ENCODE data around the gene NKX1-1. TPM values are rescaled to one million over a fixed set of nuclear protein-coding genes. Genes with fewer than 3 reads are reported as not detected.

NKX1-1 gene
- polyA plus RNA-seq, 1 experiment, result not detected

DNA sequence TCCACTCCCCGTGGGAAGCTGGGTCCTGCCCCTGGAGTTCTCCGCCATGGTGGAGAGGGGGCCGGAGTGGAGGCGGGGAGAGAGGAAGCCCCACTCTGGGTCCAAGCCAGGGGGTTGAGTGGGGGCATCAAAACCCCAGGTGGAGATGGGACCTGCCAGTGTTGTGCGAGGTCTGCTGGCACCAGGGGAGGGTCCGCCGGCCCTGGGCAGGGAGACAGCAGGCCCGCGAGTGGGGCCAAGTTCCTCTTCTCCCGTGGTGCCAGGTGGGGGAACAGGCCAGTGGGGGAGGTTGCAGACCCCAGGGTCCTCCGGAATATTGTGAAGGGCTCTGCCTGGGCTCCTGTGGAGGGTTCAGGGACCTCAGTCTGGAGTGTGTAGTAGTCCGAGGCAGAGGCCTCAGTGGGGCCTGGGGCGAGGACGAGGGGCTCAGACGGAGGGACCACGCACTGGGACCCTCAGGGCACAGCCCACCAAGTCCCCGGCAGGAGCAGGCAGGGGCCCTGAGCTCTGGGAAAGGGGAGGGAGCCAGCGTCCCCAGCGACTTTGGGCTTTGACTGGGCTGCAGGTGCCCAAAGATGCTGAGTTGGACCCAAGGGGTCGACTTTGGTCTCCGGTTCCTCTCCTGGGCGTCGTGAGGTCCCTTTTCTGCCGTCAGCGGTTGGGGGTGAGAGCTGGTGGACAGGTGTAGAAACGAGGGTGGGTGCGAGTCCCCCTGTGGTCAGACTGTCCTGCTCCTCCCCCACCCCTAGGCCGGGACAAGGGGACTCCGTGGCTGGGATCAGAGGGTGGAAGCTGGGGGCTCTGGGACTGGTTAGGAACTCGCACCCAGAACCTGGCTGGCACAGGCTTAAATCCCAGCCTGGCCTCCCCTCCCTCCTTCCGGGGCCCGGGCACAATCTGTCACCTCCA, 43.8 kb upstream of the NKX1-1 start:
- CTCF ChIA-PET, result no interaction called here
- no peaks in the 10 kb centered on the region for H3K36me3 ChIP-seq (ENCODE audit: control insufficient read depth, insufficient read depth, low read length)

DNA sequence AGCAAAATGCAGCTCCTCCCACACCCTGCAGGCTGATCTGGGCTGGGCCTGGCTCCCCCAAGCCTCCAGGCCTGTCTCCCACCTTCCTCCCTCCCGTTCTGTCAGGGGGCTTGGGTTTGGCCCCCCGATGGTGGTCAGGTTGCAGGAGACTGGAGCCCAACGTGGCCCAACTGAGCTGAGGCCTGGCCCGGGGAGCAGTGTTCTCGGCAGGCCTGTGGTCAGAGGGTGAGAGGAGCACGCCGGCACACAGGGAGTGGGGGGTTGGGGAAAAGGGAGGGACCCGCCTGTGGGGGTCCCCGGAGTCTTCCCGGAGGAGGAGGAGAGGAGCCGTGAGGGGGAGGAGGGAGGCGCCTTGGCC, 43.2 kb upstream of the NKX1-1 start:
- H3K27me3 ChIP-seq (ENCODE audit: control insufficient read depth, insufficient read depth, low read length), result no peaks in the 10 kb centered on the region
- ChIA-PET CTCF (no interaction called here), POLR2A (no interaction called here)
- H3K36me3 ChIP-seq (ENCODE audit: control insufficient read depth, insufficient read depth, low read length), result no peaks in the 10 kb centered on the region
- no peak for DNase-seq (ENCODE audit: low read depth)
- TF ChIP-seq, protein P1, sequence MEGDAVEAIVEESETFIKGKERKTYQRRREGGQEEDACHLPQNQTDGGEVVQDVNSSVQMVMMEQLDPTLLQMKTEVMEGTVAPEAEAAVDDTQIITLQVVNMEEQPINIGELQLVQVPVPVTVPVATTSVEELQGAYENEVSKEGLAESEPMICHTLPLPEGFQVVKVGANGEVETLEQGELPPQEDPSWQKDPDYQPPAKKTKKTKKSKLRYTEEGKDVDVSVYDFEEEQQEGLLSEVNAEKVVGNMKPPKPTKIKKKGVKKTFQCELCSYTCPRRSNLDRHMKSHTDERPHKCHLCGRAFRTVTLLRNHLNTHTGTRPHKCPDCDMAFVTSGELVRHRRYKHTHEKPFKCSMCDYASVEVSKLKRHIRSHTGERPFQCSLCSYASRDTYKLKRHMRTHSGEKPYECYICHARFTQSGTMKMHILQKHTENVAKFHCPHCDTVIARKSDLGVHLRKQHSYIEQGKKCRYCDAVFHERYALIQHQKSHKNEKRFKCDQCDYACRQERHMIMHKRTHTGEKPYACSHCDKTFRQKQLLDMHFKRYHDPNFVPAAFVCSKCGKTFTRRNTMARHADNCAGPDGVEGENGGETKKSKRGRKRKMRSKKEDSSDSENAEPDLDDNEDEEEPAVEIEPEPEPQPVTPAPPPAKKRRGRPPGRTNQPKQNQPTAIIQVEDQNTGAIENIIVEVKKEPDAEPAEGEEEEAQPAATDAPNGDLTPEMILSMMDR (IDR thresholded peaks at IDR 0.05; ENCODE audit: insufficient read depth, low read depth, low read length), result no peak
- H3K4me3 ChIP-seq (ENCODE audit: low read depth, low read length), result no peak overlapping the region

More for the DNA sequence above, 43.8 kb upstream of the NKX1-1 start:
- H3K27me3 ChIP-seq (ENCODE audit: control insufficient read depth, insufficient read depth, low read length), result no peaks in the 10 kb centered on the region
- TF ChIP-seq, protein P1 (IDR thresholded peaks at IDR 0.05; ENCODE audit: insufficient read depth, low read depth, low read length), result no peak
- no peak overlapping the region for H3K4me3 ChIP-seq (ENCODE audit: low read depth, low read length)
- POLR2A ChIA-PET, result no interaction called here
- DNase-seq (ENCODE audit: low read depth), result no peak

DNA sequence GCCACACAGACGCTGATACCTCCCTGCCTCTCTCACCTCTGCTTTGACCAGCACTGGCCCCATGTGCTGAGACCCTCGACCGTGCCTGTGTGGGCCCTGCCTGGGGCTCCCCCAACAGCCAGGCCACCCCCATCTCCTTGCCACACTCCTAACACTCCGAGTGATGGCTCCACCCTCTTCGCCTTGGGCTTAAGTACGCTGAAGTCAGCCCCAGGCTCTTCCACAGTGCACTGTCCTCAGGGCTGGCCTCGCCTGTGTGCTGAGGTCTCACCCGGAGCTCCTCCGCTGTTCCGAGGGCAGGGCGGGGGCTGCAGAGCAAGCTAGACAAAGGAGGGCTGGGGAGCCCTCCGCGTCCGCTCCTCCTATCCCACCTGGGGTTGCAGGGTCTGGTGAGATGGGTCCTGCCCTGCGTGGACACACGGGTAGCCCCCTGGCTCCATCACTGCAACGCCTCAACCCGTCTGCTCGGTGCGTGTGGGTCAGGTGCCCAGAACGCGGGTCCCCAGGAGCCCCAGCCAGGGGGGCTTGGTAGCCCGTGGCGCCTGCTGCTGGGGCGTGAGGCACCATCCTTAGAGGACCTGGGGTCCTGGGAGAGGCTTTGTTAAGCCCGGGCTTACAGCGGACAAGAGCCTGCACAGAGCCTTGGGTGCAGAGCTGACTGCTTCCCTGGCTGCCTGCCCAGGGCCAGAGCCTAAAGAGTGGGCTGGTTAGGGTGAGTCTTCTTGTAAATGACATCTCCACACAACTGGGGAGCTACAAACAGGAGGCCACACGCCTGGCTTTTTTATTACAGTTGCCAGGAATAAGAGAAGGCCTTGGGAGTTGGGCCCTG, 42.6 kb upstream of the NKX1-1 start:
- TF ChIP-seq, protein P1 (IDR thresholded peaks at IDR 0.05; ENCODE audit: insufficient read depth, low read depth, low read length), result no peak
- ChIA-PET POLR2A (no interaction called here), CTCF (no interaction called here)
- H3K27me3 ChIP-seq (ENCODE audit: control insufficient read depth, insufficient read depth, low read length), result no peaks in the 10 kb centered on the region
- no peak overlapping the region for H3K4me3 ChIP-seq (ENCODE audit: low read depth, low read length)
- H3K36me3 ChIP-seq (ENCODE audit: control insufficient read depth, insufficient read depth, low read length), result no peaks in the 10 kb centered on the region
- DNase-seq (ENCODE audit: low read depth), result no peak

DNA sequence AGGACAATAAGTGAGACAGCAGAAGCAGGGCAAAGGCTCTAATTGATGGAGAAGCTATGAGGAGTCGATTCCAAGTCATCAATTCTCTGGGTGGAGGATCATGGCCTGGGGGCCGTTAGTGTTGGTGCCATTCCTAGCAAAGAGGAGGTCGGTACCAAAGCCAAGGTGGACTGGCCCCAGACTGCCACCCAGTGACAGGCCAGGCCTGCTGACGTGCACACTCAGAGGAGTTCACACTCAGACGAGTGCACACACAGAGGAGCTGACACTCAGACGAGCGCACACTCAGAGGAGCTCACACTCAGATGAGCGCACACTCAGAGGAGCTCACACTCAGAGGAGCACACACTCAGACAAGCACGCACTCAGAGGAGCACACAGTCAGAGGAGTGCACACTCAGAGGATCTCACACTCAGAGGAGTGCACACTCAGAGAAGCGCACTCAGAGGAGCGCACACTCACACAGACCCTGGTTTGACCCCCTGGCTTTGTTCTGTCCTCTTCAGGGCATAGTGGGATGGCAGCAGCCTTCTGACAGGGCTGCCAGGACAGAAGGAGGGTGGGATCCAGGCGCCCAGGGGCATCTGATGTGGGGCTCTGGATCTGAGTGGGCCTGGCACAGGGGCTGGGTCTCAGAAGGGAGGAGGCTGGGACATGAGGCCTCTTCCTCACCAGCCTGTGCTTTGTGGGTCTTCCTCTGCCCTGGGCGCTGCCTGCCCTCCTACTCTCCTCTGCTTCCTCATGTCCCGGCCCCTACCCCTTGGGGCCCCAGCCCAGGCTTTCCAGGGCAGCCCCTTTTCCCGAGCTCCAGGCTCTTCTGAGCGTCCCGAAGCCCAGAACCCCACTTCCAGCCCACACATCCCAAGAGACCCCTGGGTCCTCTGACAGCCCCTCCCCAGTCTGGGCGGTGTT, 41.7 kb upstream of the NKX1-1 start:
- POLR2A ChIA-PET, result no interaction called here
- TF ChIP-seq, protein P1 (IDR thresholded peaks at IDR 0.05; ENCODE audit: insufficient read depth, low read depth, low read length), result no peak
- CTCF ChIA-PET, result no interaction called here
- no peaks in the 10 kb centered on the region for H3K27me3 ChIP-seq (ENCODE audit: control insufficient read depth, insufficient read depth, low read length)
- H3K4me3 ChIP-seq (ENCODE audit: low read depth, low read length), result no peak overlapping the region
- DNase-seq (ENCODE audit: low read depth), result no peak
- no peaks in the 10 kb centered on the region for H3K36me3 ChIP-seq (ENCODE audit: control insufficient read depth, insufficient read depth, low read length)

Measured in BJ (cell line).